Fibroblast of pulmonary artery (primary cell): ENCODE results near the gene GOLGA6L26.
"Not testable (repeated sequence)": the region's sequence is repeated elsewhere in the genome, so short reads cannot be mapped to it uniquely, and the experiment has no call there.

ENCODE experiments used
- DNase-seq: peaks from one replicate; pipeline ENCODE4 v3.0.0-alpha.2; 2010; ENCODE audit warnings: low read depth
- H3K4me3 ChIP-seq: replicated peaks from 2 replicates; pipeline ENCODE4 v1.5.1; 2011; ENCODE audit warnings: low read depth, mild to moderate bottlenecking, control low read depth, low read length, moderate library complexity

GOLGA6L26 gene

GRCh38 chr15:23303654-23304053, 30.3 kb downstream of the GOLGA6L26 start:
- DNase-seq = peak; percentile 35
- H3K4me3 ChIP-seq = peak overlapping the region; percentile 58

- DNase-seq = not testable (repeated sequence)
- peak overlapping the region; percentile 34 for H3K4me3 ChIP-seq
Measured at GRCh38 chr15:23303246-23303645, 30.8 kb downstream of the GOLGA6L26 start.
